LNCaP clone FGC (cell line): ENCODE data around the gene SMOC2.

Experiments
- DNase-seq: peaks from one replicate; pipeline ENCODE4 v3.0.0-alpha.2; 2011; ENCODE audit warnings: low read depth
- H3K4me3 ChIP-seq: 2 replicates; pipeline ENCODE4 v1.5.1; 2011; ENCODE audit warnings: mild to moderate bottlenecking, low read depth, low read length, control low read depth
- CTCF ChIP-seq: IDR thresholded peaks from 2 replicates; pipeline ENCODE4 v1.5.1; 2012; ENCODE audit warnings: mild to moderate bottlenecking; ENCODE audit not compliant: control insufficient read depth, insufficient read depth; ENCODE audit errors: extremely low read depth

The SMOC2 gene

GRCh38 chr6:168479421-168479820, 38.4 kb downstream of the SMOC2 start:
- no peak for DNase-seq

DNA sequence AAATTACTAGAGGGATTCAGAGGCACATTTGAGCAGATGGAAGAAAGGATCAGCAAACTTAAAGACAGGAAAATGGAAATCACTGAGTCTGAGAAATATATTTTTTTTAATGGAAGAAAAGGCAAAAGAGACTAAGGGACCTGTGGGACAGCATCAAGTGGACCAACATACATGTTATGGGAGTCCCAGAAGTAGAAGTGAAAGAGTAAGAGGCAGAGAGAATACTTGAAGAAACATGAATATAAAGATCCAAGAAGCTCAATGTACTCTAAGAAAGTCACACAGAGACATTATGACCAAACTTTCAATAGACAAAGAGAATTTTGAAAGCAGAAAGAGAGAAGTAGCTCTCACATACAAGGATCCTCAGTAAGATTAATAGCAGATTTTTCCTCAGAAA, 39.5 kb downstream of the SMOC2 start:
- DNase-seq = no peak
- TF ChIP-seq CTCF = no peak
- no peak overlapping the region for H3K4me3 ChIP-seq

More at GRCh38 chr6:168479421-168479820, 38.4 kb downstream of the SMOC2 start:
- H3K4me3 ChIP-seq = no peak overlapping the region
- no peak for TF ChIP-seq CTCF

GRCh38 chr6:168485818-168486217, 44.8 kb downstream of the SMOC2 start:
- TF ChIP-seq CTCF = no peak
- H3K4me3 ChIP-seq = no peak overlapping the region
- DNase-seq = no peak

- no peak for DNase-seq
- TF ChIP-seq CTCF = no peak
- no peak overlapping the region for H3K4me3 ChIP-seq
Observed at GRCh38 chr6:168490757-168491156, 49.8 kb downstream of the SMOC2 start.

DNA sequence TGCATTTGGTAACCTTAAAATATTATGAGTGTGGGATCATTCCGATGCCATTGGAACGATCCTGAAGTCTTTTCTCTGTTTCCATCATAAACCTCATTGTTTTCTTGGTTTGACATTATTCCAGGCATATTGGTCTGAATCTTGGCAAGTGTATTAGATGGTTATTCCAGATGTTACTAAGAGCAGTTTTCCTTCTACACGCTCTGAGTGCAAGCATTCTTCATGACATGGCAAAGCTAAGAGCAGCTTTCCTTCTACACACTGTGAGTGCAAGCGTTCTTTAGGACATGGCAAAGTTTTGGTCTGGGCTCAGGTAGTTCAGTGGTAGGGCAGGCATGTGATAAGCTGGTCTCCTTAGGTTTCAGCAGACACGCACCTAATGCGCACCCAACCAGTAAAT, 53.0 kb downstream of the SMOC2 start:
- no peak overlapping the region for H3K4me3 ChIP-seq
- no peak for TF ChIP-seq CTCF
- DNase-seq = no peak

DNA sequence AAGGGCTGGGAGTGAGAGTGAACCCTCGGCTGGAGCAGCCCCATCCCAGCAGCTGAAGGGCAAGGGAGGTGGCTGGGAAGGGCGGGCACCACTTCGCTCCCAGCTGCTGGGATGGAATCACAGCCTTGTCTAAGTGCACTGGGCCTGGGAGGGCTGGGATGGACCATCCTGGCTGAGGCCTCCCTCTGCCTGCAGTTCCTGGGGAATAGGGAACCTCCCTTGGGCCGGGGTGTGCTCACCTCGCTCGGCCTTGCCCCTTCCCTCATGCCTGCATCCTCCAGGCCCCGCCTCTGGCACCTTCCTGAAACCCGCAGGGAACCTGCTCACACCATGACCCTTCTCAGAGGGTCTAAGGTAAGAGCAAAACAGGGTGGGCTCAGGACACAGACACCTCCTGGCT, 53.7 kb downstream of the SMOC2 start:
- TF ChIP-seq CTCF = no peak
- H3K4me3 ChIP-seq = no peak overlapping the region
- no peak for DNase-seq

DNA sequence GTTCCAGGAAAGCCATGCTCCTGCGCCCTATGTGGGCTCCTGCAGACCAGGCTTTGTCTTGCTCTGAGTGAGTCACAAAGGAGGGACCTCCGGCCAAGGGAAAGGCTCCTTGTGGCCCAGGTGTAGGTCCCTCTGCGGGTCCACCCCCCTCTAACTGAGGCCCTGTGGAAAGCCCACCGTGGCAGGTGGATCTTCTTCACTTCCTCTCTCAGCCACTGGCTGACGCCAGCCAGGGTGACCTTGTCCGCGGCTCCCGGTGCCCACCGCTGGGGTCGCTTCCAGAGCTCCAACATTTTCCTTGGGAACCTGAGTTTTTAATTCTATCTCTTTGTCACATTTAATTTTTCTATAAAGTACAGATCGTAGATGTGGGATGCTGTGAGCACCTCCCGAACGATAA, 54.1 kb downstream of the SMOC2 start:
- TF ChIP-seq CTCF = no peak
- H3K4me3 ChIP-seq = no peak overlapping the region
- DNase-seq = no peak
